ENCODE data around the gene ADCY9.

Gene ADCY9

GRCh38 chr16:3999479-4000325, 116.5 kb downstream of the ADCY9 start:
- peak; percentile 60 for DNase-seq

GRCh38 chr16:3998793-3999478, 117.3 kb downstream of the ADCY9 start:
- no peak for DNase-seq

GRCh38 chr16:3997231-3997841, 118.9 kb downstream of the ADCY9 start:
- no peak for DNase-seq

- DNase-seq = no peak
Observed at GRCh38 chr16:3995001-3995400, 121.2 kb downstream of the ADCY9 start.

GRCh38 chr16:3993052-3993785, 123.0 kb downstream of the ADCY9 start:
- no peak for DNase-seq

- no peak for DNase-seq
Observed at GRCh38 chr16:3992297-3993051, 123.8 kb downstream of the ADCY9 start.

GRCh38 chr16:3988824-3989223, 127.4 kb downstream of the ADCY9 start:
- DNase-seq = no peak

- no peak for DNase-seq
Observed at GRCh38 chr16:3988011-3988410, 128.2 kb downstream of the ADCY9 start.

- DNase-seq = no peak
Observed at GRCh38 chr16:3987231-3987630, 129.0 kb downstream of the ADCY9 start.

GRCh38 chr16:3986235-3986544, 130.1 kb downstream of the ADCY9 start:
- no peak for DNase-seq

- no peak for DNase-seq
Observed at GRCh38 chr16:3984111-3985060, 131.9 kb downstream of the ADCY9 start.

GRCh38 chr16:3983081-3983520, 133.1 kb downstream of the ADCY9 start:
- peak; percentile 66 for DNase-seq

GRCh38 chr16:3982216-3982615, 134.0 kb downstream of the ADCY9 start:
- DNase-seq = no peak

- no peak for DNase-seq
Observed at GRCh38 chr16:3980253-3981111, 135.8 kb downstream of the ADCY9 start.

- no peak for DNase-seq
Observed at GRCh38 chr16:3979518-3979917, 136.7 kb downstream of the ADCY9 start.

GRCh38 chr16:3979070-3979469, 137.2 kb downstream of the ADCY9 start:
- no peak for DNase-seq

- DNase-seq = no peak
Observed at GRCh38 chr16:3977376-3977775, 138.9 kb downstream of the ADCY9 start.

GRCh38 chr16:3974751-3975150, 141.5 kb downstream of the ADCY9 start:
- DNase-seq = no peak

GRCh38 chr16:3971706-3972105, 144.5 kb downstream of the ADCY9 start:
- no peak for DNase-seq

- no peak for DNase-seq
Observed at GRCh38 chr16:3971261-3971660, 145.0 kb downstream of the ADCY9 start.

Measured in OCI-M1 (cell line).